Nephron (organoid): Measurements from ENCODE around the gene NXN.
A peak's percentile ranks its signal among the peaks of the same experiment; 100 is the strongest.
"Not testable (repeated sequence)": the region's sequence is repeated elsewhere in the genome, so short reads cannot be mapped to it uniquely, and the experiment has no call there.

Experiments used
- H3K27ac Mint-ChIP-seq, 3 experiments: 2 replicates each; pipeline ENCODE4 v1.8.0; 2020; ENCODE audit warnings: mixed read lengths in 3 of 3, mild to moderate bottlenecking in 2 of 3, moderate library complexity in 1 of 3
- H3K27me3 Mint-ChIP-seq: 2 replicates; pipeline ENCODE4 v1.8.0; 2021; ENCODE audit warnings: low read depth, mild to moderate bottlenecking, moderate library complexity, mixed read lengths
- H3K36me3 Mint-ChIP-seq: 2 replicates; pipeline ENCODE4 v1.8.0; 2020; ENCODE audit warnings: low read depth, mixed read lengths
- H3K4me1 Mint-ChIP-seq: 2 replicates; pipeline ENCODE4 v1.8.0; 2020; ENCODE audit warnings: mixed read lengths
- H3K4me3 Mint-ChIP-seq, 3 experiments: 2 replicates each; pipeline ENCODE4 v1.8.0; 2020; ENCODE audit warnings: mild to moderate bottlenecking in 3 of 3, mixed read lengths in 3 of 3, moderate library complexity in 2 of 3
- H3K9me3 Mint-ChIP-seq: 2 replicates; pipeline ENCODE4 v1.8.0; 2020; ENCODE audit warnings: mixed read lengths
- TF ChIP-seq, protein P1 (sequence below), 3 experiments: fragments of 200-600 bp; sonication (generic); IDR thresholded peaks; one replicate each; pipeline ENCODE4 v1.5.0; 2021; ENCODE audit warnings: antibody characterized with exemption in 3 of 3; ENCODE audit not compliant: unreplicated experiment in 3 of 3

The NXN gene

DNA sequence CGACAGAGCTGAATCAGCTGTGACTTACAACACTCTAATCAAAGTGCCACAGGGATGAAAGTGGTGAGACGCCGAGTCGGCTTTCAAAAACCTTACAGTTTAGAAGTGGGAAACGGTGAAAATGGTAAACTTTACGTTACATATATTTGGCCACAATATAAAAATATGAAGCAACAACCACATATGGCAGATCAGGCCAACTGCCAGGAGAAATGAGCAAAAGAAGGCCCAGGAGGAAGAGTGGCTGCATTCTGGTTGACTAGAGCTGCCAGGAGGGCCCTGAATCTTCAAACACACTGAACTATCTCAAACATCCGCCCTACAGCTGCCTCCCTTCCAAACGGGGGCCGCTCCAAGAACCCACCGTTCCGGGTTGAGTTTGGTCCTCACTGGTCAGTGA is 141.1 kb downstream of the NXN start:
- Mint-ChIP-seq H3K27ac (no peak overlapping the region), H3K9me3 (peaks cover 3% of the 10 kb centered on the region), H3K36me3 (peaks cover 30% of the 10 kb centered on the region), H3K4me1 (peaks cover 28% of the 10 kb centered on the region), H3K4me3 (no peak overlapping the region), H3K27me3 (no peaks in the 10 kb centered on the region)
- TF ChIP-seq, protein P1, sequence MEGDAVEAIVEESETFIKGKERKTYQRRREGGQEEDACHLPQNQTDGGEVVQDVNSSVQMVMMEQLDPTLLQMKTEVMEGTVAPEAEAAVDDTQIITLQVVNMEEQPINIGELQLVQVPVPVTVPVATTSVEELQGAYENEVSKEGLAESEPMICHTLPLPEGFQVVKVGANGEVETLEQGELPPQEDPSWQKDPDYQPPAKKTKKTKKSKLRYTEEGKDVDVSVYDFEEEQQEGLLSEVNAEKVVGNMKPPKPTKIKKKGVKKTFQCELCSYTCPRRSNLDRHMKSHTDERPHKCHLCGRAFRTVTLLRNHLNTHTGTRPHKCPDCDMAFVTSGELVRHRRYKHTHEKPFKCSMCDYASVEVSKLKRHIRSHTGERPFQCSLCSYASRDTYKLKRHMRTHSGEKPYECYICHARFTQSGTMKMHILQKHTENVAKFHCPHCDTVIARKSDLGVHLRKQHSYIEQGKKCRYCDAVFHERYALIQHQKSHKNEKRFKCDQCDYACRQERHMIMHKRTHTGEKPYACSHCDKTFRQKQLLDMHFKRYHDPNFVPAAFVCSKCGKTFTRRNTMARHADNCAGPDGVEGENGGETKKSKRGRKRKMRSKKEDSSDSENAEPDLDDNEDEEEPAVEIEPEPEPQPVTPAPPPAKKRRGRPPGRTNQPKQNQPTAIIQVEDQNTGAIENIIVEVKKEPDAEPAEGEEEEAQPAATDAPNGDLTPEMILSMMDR (IDR thresholded peaks at IDR 0.05; ENCODE audit: unreplicated experiment in 3 of 3): no peak

DNA sequence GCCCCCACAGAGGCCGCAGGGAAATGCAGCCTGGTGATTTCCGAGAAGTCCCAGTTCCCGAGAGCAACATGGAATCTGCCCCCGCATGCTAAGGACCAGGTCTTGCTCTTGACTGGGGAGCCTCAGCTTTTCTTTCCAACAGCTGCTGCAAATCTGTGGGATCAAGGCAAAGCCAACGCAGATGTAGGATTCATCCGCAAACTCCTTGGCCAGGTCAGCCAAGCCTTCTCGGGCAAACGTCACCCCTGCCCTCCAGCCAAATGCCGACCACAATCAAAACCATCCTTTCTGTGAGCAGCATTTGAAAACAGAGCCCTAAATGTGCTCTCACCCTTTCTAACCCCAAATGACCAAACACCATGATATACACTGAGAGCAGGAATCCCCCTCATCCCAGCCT is 143.4 kb downstream of the NXN start:
- peaks cover 6% of the 10 kb centered on the region for H3K27me3 Mint-ChIP-seq
- peaks cover 23% of the 10 kb centered on the region for H3K4me1 Mint-ChIP-seq
- TF ChIP-seq, protein P1 (IDR thresholded peaks at IDR 0.05; ENCODE audit: unreplicated experiment in 3 of 3): no peak
- H3K9me3 Mint-ChIP-seq: peaks cover 11% of the 10 kb centered on the region
- H3K36me3 Mint-ChIP-seq: peaks cover 21% of the 10 kb centered on the region
- peak overlapping the region in 1 of 3 experiments; percentile 37 for H3K4me3 Mint-ChIP-seq
- H3K27ac Mint-ChIP-seq: peak overlapping the region; percentile 67 to 80 (median 80)

DNA sequence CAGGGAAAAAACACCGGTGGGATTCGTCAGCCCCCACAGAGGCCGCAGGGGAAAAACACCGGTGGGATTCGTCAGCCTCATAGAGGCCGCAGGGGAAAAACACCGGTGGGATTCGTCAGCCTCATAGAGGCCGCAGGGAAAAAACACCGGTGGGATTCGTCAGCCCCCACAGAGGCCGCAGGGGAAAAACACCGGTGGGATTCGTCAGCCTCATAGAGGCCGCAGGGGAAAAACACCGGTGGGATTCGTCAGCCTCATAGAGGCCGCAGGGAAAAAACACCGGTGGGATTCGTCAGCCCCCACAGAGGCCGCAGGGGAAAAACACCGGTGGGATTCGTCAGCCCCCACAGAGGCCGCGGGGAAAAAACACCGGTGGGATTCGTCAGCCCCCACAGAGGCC is 143.9 kb downstream of the NXN start:
- H3K27me3 Mint-ChIP-seq: not testable (repeated sequence)
- Mint-ChIP-seq H3K4me1 (peaks cover 23% of the 10 kb centered on the region), H3K9me3 (peaks cover 11% of the 10 kb centered on the region)

DNA sequence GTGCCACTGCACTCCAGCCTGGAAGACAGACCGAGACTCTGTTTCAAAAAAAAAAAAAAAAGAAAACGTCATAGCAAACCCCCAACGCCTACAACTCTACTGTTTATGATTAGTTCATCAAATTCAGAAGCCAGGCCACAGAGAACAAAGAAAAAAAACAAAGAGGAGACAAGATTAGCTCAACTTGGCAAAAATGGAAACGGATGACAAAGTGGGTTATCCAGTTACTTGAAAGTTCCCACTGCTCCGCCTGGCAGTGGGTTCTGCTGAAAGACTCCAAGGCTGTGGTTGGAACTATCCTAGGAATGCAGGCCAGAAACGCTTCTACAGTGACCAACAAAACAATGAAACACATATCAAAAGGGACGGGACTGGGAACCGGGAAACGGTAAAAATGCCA is 144.3 kb downstream of the NXN start:
- TF ChIP-seq, protein P1 (IDR thresholded peaks at IDR 0.05; ENCODE audit: unreplicated experiment in 3 of 3): no peak
- H3K9me3 Mint-ChIP-seq: peaks cover 12% of the 10 kb centered on the region
- peak overlapping the region in 1 of 3 experiments; percentile 37 for H3K4me3 Mint-ChIP-seq
- peaks cover 21% of the 10 kb centered on the region for H3K36me3 Mint-ChIP-seq
- peak overlapping the region; percentile 76 to 95 (median 93) for H3K27ac Mint-ChIP-seq
- H3K4me1 Mint-ChIP-seq: peaks cover 23% of the 10 kb centered on the region
- peaks cover 6% of the 10 kb centered on the region for H3K27me3 Mint-ChIP-seq

More for the DNA sequence above, 143.9 kb downstream of the NXN start:
- Mint-ChIP-seq H3K36me3 (peaks cover 22% of the 10 kb centered on the region), H3K27ac (peak overlapping the region; percentile 76 to 95 (median 93))
- H3K4me3 Mint-ChIP-seq: not testable (repeated sequence)

DNA sequence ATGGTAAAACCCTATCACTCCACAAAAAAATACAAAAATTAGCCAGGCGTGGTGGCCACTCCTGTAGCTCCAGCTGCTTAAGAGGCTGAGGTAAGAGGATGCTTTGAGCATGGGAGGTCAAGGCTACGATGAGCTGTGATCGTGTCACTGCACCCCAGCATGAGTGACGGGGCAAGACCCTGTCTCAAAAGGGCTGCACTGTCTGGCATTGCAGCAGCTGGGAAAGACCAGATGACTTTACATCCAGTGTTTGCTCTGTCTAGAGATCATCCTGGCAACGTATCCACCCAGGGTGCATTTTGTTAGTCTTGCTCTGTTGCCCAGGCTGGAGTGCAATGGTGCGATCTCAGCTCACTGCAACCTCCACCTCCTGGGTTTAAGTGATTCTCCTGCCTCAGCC is 145.4 kb downstream of the NXN start:
- H3K9me3 Mint-ChIP-seq: peaks cover 16% of the 10 kb centered on the region
- no peak overlapping the region for H3K27ac Mint-ChIP-seq
- H3K27me3 Mint-ChIP-seq: peaks cover 6% of the 10 kb centered on the region
- H3K4me3 Mint-ChIP-seq: no peak overlapping the region
- H3K36me3 Mint-ChIP-seq: peaks cover 26% of the 10 kb centered on the region
- TF ChIP-seq, protein P1 (IDR thresholded peaks at IDR 0.05; ENCODE audit: unreplicated experiment in 3 of 3): no peak
- peaks cover 23% of the 10 kb centered on the region for H3K4me1 Mint-ChIP-seq

DNA sequence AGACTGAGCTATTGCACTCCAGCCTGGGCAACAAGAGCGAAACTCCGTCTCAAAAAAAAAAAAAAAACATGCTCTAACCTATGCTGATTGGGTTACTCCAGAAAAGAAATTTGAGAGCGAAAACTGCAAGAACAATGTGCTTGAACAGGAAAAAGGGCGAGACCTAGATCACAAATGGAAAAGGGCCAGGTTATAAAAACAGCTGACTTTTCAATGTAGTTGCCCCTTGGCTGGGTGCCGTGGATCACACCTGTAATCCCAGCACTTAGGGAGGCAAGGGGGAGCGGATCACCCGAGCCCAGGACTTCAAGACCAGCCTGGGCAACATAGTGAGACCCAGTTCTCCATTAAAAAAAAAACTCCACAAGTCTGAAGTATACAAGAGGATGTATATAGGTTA is 148.6 kb downstream of the NXN start:
- Mint-ChIP-seq H3K27me3 (peaks cover 6% of the 10 kb centered on the region), H3K4me3 (no peak overlapping the region), H3K27ac (no peak overlapping the region), H3K9me3 (peaks cover 16% of the 10 kb centered on the region), H3K36me3 (peaks cover 23% of the 10 kb centered on the region), H3K4me1 (peaks cover 12% of the 10 kb centered on the region)
- TF ChIP-seq, protein P1 (IDR thresholded peaks at IDR 0.05; ENCODE audit: unreplicated experiment in 3 of 3): no peak
